ENCODE measurements around the gene STAC. TPM values are rescaled to one million over a fixed set of nuclear protein-coding genes. Genes with fewer than 3 reads are reported as not detected.
"Not testable (repeated sequence)": the region's sequence is repeated elsewhere in the genome, so short reads cannot be mapped to it uniquely, and the experiment has no call there.

The STAC gene
- polyA plus RNA-seq, 6 donors from 2014 or later = not detected

- Mint-ChIP-seq H3K9me3 (no peaks in the 10 kb centered on the region), H3K4me3 (no peak overlapping the region), H3K27me3 (peaks cover 7 to 11% (median 11%) of the 10 kb centered on the region in 3 donors), H3K27ac (no peak overlapping the region), H3K36me3 (no peaks in the 10 kb centered on the region), H3K4me1 (peaks cover 9 to 20% (median 17%) of the 10 kb centered on the region in 3 donors)
- DNase-seq (no peak), ATAC-seq (ENCODE audit: low read depth in 2 of 2) (no peak)
Measured at GRCh38 chr3:36560685-36561084, 180.4 kb downstream of the STAC start.

- ATAC-seq (ENCODE audit: low read depth in 2 of 2) = no peak
- DNase-seq = no peak
- Mint-ChIP-seq H3K4me1 (peaks cover 9 to 19% (median 17%) of the 10 kb centered on the region in 3 donors), H3K9me3 (peaks cover 0 to 4% (median 0%) of the 10 kb centered on the region in 7 donors), H3K27ac (no peak overlapping the region), H3K27me3 (peaks cover 0 to 11% (median 8%) of the 10 kb centered on the region in 3 donors), H3K36me3 (no peaks in the 10 kb centered on the region), H3K4me3 (no peak overlapping the region)
Measured at GRCh38 chr3:36561601-36562000, 181.3 kb downstream of the STAC start.

GRCh38 chr3:36562945-36563344, 182.6 kb downstream of the STAC start:
- Mint-ChIP-seq H3K27me3 (peaks cover 0 to 11% (median 0%) of the 10 kb centered on the region in 3 donors), H3K27ac (no peak overlapping the region), H3K36me3 (no peaks in the 10 kb centered on the region), H3K9me3 (peaks cover 0 to 11% (median 3%) of the 10 kb centered on the region in 7 donors), H3K4me1 (peaks cover 0 to 6% (median 4%) of the 10 kb centered on the region in 3 donors), H3K4me3 (no peak overlapping the region)
- ATAC-seq (ENCODE audit: low read depth in 2 of 2) (no peak), DNase-seq (no peak)

GRCh38 chr3:36575241-36575640, 194.9 kb downstream of the STAC start:
- H3K4me3 Mint-ChIP-seq = no peak overlapping the region
- DNase-seq = no peak
- no peak for ATAC-seq (ENCODE audit: low read depth in 2 of 2)
- no peak overlapping the region for H3K27ac Mint-ChIP-seq
- H3K36me3 Mint-ChIP-seq = peaks cover 5 to 8% of the 10 kb centered on the region in 2 donors
- H3K9me3 Mint-ChIP-seq = peaks cover 0 to 32% (median 18%) of the 10 kb centered on the region in 7 donors
- peaks cover 0 to 5% (median 0%) of the 10 kb centered on the region in 3 donors for H3K27me3 Mint-ChIP-seq
- H3K4me1 Mint-ChIP-seq = no peaks in the 10 kb centered on the region

- H3K4me1 Mint-ChIP-seq; H3K27ac Mint-ChIP-seq; DNase-seq; ATAC-seq (ENCODE audit: low read depth in 2 of 2); H3K4me3 Mint-ChIP-seq; H3K36me3 Mint-ChIP-seq: not testable (repeated sequence)
- Mint-ChIP-seq H3K27me3 (peaks cover 0 to 16% (median 7%) of the 10 kb centered on the region in 3 donors), H3K9me3 (peaks cover 0 to 35% (median 18%) of the 10 kb centered on the region in 7 donors)
Measured at GRCh38 chr3:36578418-36578817, 198.1 kb downstream of the STAC start.

GRCh38 chr3:36579746-36580145, 199.4 kb downstream of the STAC start:
- ATAC-seq (ENCODE audit: low read depth in 2 of 2) (no peak), DNase-seq (no peak)
- H3K9me3 Mint-ChIP-seq = peaks cover 0 to 41% (median 22%) of the 10 kb centered on the region in 7 donors
- no peak overlapping the region for H3K4me3 Mint-ChIP-seq
- H3K4me1 Mint-ChIP-seq = no peaks in the 10 kb centered on the region
- H3K27me3 Mint-ChIP-seq = peaks cover 0 to 25% (median 14%) of the 10 kb centered on the region in 3 donors
- peaks cover 5 to 8% of the 10 kb centered on the region in 2 donors for H3K36me3 Mint-ChIP-seq
- H3K27ac Mint-ChIP-seq = no peak overlapping the region

- no peak overlapping the region for H3K27ac Mint-ChIP-seq
- no peak overlapping the region for H3K4me3 Mint-ChIP-seq
Measured at GRCh38 chr3:36580716-36581115, 200.4 kb downstream of the STAC start.

GRCh38 chr3:36591959-36592358, 211.7 kb downstream of the STAC start:
- no peak overlapping the region for H3K4me3 Mint-ChIP-seq
- H3K9me3 Mint-ChIP-seq = peaks cover 0 to 9% (median 6%) of the 10 kb centered on the region in 7 donors
- no peaks in the 10 kb centered on the region for H3K36me3 Mint-ChIP-seq
- H3K27me3 Mint-ChIP-seq = peaks cover 9 to 10% (median 10%) of the 10 kb centered on the region in 3 donors
- no peak overlapping the region for H3K27ac Mint-ChIP-seq
- H3K4me1 Mint-ChIP-seq = no peaks in the 10 kb centered on the region
- DNase-seq (no peak), ATAC-seq (ENCODE audit: low read depth in 2 of 2) (no peak)

More at GRCh38 chr3:36580716-36581115, 200.4 kb downstream of the STAC start:
- no peak for ATAC-seq (ENCODE audit: low read depth in 2 of 2)
- H3K4me1 Mint-ChIP-seq = no peaks in the 10 kb centered on the region
- H3K36me3 Mint-ChIP-seq = peaks cover 5 to 8% of the 10 kb centered on the region in 2 donors
- peaks cover 0 to 44% (median 22%) of the 10 kb centered on the region in 7 donors for H3K9me3 Mint-ChIP-seq
- no peak for DNase-seq
- H3K27me3 Mint-ChIP-seq = peaks cover 0 to 31% (median 14%) of the 10 kb centered on the region in 3 donors

GRCh38 chr3:36595511-36595910, 215.2 kb downstream of the STAC start:
- Mint-ChIP-seq H3K27ac (no peak overlapping the region), H3K4me3 (no peak overlapping the region), H3K36me3 (no peaks in the 10 kb centered on the region), H3K9me3 (no peaks in the 10 kb centered on the region), H3K4me1 (no peaks in the 10 kb centered on the region), H3K27me3 (peaks cover 6 to 15% (median 6%) of the 10 kb centered on the region in 3 donors)
- DNase-seq (no peak), ATAC-seq (ENCODE audit: low read depth in 2 of 2) (no peak)

- Mint-ChIP-seq H3K9me3 (peaks cover 0 to 3% (median 0%) of the 10 kb centered on the region in 7 donors), H3K27me3 (peaks cover 6 to 19% (median 9%) of the 10 kb centered on the region in 3 donors), H3K27ac (no peak overlapping the region), H3K4me1 (no peaks in the 10 kb centered on the region), H3K36me3 (no peaks in the 10 kb centered on the region), H3K4me3 (no peak overlapping the region)
- ATAC-seq (ENCODE audit: low read depth in 2 of 2) = no peak
- DNase-seq = no peak
Measured at GRCh38 chr3:36596419-36596818, 216.1 kb downstream of the STAC start.

- peaks cover 10 to 22% (median 16%) of the 10 kb centered on the region in 3 donors for H3K27me3 Mint-ChIP-seq
- ATAC-seq (ENCODE audit: low read depth in 2 of 2) = no peak
- no peaks in the 10 kb centered on the region for H3K36me3 Mint-ChIP-seq
- H3K27ac Mint-ChIP-seq = no peak overlapping the region
- no peak for DNase-seq
- H3K4me1 Mint-ChIP-seq = no peaks in the 10 kb centered on the region
- peaks cover 0 to 3% (median 0%) of the 10 kb centered on the region in 7 donors for H3K9me3 Mint-ChIP-seq
- no peak overlapping the region for H3K4me3 Mint-ChIP-seq
Measured at GRCh38 chr3:36597422-36597821, 217.1 kb downstream of the STAC start.

Measured in naive B cell (primary cell).